Kidney epithelial cell (primary cell): Measurements from ENCODE around the gene ATG9B. TPM values are rescaled to one million over a fixed set of nuclear protein-coding genes. Genes with fewer than 3 reads are reported as not detected.

Experiments used
- DNase-seq: peaks from one replicate; pipeline ENCODE4 v3.0.0-alpha.2; 2010; ENCODE audit warnings: low read depth
- H3K27me3 ChIP-seq: 2 replicates; pipeline ENCODE4 v1.6.0; 2011; ENCODE audit warnings: low read length; ENCODE audit not compliant: control insufficient read depth, insufficient read depth
- H3K36me3 ChIP-seq: 2 replicates; pipeline ENCODE4 v1.5.1; 2011; ENCODE audit warnings: low read length; ENCODE audit not compliant: control insufficient read depth, insufficient read depth
- H3K4me3 ChIP-seq: 2 replicates; pipeline ENCODE4 v1.5.1; 2011; ENCODE audit warnings: low read depth, mild to moderate bottlenecking, control low read depth, low read length
- total RNA-seq: library from RNA; depleted of rRNA; stranded (reverse); fragments of >200 nt; gene quantifications from 2 replicates; pipeline ENCODE4 v1.2.3, GENCODE V29; 2015
- TF ChIP-seq, protein P1 (sequence below): IDR thresholded peaks from 2 replicates; pipeline ENCODE4 v1.5.1; 2011; ENCODE audit warnings: mild to moderate bottlenecking, moderate library complexity, low read length, control low read depth, inconsistent platforms; ENCODE audit not compliant: insufficient read depth, poor library complexity, severe bottlenecking

Gene ATG9B
- total RNA-seq, 1 donor from 2014 or later = 2.1 TPM

DNA sequence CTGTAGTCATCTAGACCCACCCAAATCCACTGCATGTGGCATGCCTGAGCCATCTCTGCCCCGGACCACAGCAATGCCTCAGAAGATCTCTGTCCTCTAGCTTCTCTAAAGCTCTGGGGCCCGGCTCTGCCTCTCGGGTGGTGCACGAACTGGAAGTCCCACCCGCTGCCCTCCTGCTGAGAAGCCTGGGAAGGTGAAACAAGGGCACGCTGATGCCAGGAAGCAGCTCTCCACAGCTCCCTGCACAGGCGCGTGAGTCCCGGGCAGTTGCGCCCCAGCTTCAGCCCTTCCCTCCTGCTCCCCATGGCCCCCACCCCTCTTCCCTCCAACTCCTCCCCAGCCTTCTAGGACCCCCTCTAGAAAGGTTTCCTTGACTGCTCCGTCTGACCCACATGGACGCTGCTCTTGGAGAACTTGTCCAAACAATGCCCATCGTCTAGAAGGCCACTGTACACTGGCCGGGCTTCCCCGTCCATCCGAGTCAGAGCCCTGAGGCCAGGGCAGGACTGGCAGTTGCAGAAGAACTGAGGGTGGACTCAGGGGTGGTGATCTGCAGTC lies 58.9 kb downstream of the ATG9B start:
- DNase-seq = no peak
- TF ChIP-seq, protein P1, sequence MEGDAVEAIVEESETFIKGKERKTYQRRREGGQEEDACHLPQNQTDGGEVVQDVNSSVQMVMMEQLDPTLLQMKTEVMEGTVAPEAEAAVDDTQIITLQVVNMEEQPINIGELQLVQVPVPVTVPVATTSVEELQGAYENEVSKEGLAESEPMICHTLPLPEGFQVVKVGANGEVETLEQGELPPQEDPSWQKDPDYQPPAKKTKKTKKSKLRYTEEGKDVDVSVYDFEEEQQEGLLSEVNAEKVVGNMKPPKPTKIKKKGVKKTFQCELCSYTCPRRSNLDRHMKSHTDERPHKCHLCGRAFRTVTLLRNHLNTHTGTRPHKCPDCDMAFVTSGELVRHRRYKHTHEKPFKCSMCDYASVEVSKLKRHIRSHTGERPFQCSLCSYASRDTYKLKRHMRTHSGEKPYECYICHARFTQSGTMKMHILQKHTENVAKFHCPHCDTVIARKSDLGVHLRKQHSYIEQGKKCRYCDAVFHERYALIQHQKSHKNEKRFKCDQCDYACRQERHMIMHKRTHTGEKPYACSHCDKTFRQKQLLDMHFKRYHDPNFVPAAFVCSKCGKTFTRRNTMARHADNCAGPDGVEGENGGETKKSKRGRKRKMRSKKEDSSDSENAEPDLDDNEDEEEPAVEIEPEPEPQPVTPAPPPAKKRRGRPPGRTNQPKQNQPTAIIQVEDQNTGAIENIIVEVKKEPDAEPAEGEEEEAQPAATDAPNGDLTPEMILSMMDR = no peak

More for the DNA sequence above, 58.9 kb downstream of the ATG9B start:
- H3K4me3 ChIP-seq = no peak overlapping the region
- no peaks in the 10 kb centered on the region for H3K36me3 ChIP-seq
- H3K27me3 ChIP-seq = peaks cover 61% of the 10 kb centered on the region

Other genes with a start within 250 kb of the ATG9B start
- 15.8 and 17.5 TPM in 2 replicates for gene TMEM176B, start 224.1 kb downstream of the ATG9B start, total RNA-seq
- gene TMEM176A, start 223.7 kb downstream of the ATG9B start, total RNA-seq = 13.3 and 18.9 TPM in 2 replicates
- 0.68 and 1.0 TPM in 2 replicates for gene AOC1, start 172.0 kb downstream of the ATG9B start, total RNA-seq
- gene KCNH2, start 46.2 kb downstream of the ATG9B start, total RNA-seq = 2.1 and 4.1 TPM in 2 replicates
- 1.0 and 3.1 TPM in 2 replicates for gene NOS3, start 33.5 kb downstream of the ATG9B start, total RNA-seq
- 36.8 and 37.1 TPM in 2 replicates for gene ABCB8, start 4.0 kb upstream of the ATG9B start, total RNA-seq
- 0.04 and 0.41 TPM in 2 replicates for gene ASIC3, start 24.0 kb upstream of the ATG9B start, total RNA-seq
- 21.5 and 27.0 TPM in 2 replicates for gene CDK5, start 33.4 kb upstream of the ATG9B start, total RNA-seq
- gene SLC4A2, start 35.1 kb upstream of the ATG9B start, total RNA-seq = 166 and 201 TPM in 2 replicates
- gene FASTK, start 56.3 kb upstream of the ATG9B start, total RNA-seq = 70.9 and 71.7 TPM in 2 replicates
- 46.3 and 66.0 TPM in 2 replicates for gene TMUB1, start 59.0 kb upstream of the ATG9B start, total RNA-seq
- gene AGAP3, start 62.0 kb upstream of the ATG9B start, total RNA-seq = 77.4 and 92.8 TPM in 2 replicates
- gene GBX1, start 143.2 kb upstream of the ATG9B start, total RNA-seq = not detected in 2 replicates
- not detected in 2 replicates for gene ASB10, start 162.8 kb upstream of the ATG9B start, total RNA-seq
- not detected in 2 replicates for gene H2BK1, start 186.0 kb upstream of the ATG9B start, total RNA-seq
- gene ABCF2, start 202.7 kb upstream of the ATG9B start, total RNA-seq = 75.4 and 78.9 TPM in 2 replicates
- 60.0 and 83.9 TPM in 2 replicates for gene CHPF2, start 208.0 kb upstream of the ATG9B start, total RNA-seq
- 12.6 and 28.7 TPM in 2 replicates for gene SMARCD3, start 224.2 kb upstream of the ATG9B start, total RNA-seq